ENCODE measurements around the gene FMN1.

DNA sequence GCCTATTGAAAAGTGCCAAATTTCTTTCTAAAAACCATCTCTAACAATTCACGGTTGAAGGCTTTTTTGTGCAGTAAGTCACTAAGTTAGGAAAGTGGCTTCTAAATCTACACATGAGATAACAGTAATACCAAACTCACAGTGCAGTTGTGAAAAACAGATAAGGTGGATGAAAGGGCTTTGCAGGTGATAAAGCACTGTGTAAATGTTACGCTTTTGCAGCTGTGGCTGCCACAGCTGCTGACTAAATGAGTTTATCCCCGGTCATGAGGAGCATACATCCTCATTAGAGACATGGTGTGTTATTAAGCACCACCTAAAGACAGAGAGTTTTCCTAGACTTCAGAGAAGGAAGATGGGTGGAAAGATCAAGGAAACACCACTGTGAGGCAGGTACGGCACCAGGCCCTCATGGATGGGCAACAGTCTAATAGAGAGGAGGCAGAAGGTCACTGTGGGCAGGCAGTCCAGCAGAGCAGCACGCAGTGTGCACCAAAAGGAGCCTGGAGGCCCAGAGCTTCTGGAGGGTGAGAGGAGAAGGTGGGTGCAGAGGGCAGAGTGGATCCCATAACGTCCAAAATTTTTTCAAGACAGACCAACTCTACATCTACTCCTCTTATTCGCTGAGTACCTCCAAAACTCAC, 68.5 kb downstream of the FMN1 start:
- TF ChIP-seq MXD4 (CRISPR knock-in tag; IDR thresholded peaks at IDR 0.05) = no peak
- no peak for TF ChIP-seq RFX1 (IDR thresholded peaks at IDR 0.05)
- no peak for TF ChIP-seq TAF1 (CRISPR knock-in tag; IDR thresholded peaks at IDR 0.05)
- no peak for TF ChIP-seq ZNF563 (CRISPR knock-in tag; IDR thresholded peaks at IDR 0.05)

Data from HepG2 (cell line).